Thyroid gland (tissue), 4 donors: ENCODE data around the gene PTPRU.

Experiments
- POLR2A ChIP-seq, 2 donors: fragments of 450-650 bp; IDR thresholded peaks; one replicate each; pipeline ENCODE4 v1.6.1; 2017; ENCODE audit warnings: antibody characterized with exemption in 2 of 2, mild to moderate bottlenecking in 2 of 2, moderate library complexity in 1 of 2
- TF ChIP-seq, protein P1 (sequence below), 6 experiments: fragments of 200-600 bp in 3 of 6; fragments of 450-650 bp in 3 of 6; sonication (generic) in 3 of 6; IDR thresholded peaks; one replicate each; pipeline ENCODE4 v1.5.1; 2016 to 2019; ENCODE audit warnings: antibody characterized with exemption in 6 of 6, mild to moderate bottlenecking in 2 of 6, inconsistent platforms in 1 of 6, moderate library complexity in 1 of 6

DNA sequence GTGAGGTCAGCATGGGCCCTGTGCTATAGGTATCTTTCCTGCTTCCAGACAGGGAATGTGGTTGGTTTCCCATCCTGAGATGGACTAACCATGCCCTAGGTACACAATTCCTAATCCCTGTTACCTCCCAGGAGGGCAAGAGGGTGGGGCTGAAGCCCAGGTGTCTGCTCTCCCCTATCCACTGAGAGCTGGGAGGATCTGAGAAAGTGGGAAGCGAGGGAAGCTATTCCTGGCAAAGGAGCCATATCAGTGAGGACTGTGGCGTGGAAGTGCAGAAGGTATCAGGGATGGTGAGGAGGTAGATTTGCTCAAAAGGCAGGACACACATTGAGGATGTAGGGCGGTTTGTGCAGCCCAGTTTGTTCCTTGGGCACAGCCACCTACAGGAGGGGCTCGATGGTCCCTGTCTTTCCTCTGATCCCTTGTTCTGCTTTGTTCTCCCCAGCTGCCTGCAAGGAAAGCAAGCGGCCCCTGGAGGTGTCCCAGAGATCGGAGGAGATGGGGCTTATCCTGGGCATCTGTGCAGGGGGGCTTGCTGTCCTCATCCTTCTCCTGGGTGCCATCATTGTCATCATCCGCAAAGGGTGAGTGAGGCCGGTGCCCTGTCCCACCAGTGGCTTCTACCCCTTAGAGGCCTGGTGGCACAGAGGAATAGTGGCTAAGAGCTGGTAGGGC lies 48.1 kb downstream of the PTPRU start:
- TF ChIP-seq, protein P1, sequence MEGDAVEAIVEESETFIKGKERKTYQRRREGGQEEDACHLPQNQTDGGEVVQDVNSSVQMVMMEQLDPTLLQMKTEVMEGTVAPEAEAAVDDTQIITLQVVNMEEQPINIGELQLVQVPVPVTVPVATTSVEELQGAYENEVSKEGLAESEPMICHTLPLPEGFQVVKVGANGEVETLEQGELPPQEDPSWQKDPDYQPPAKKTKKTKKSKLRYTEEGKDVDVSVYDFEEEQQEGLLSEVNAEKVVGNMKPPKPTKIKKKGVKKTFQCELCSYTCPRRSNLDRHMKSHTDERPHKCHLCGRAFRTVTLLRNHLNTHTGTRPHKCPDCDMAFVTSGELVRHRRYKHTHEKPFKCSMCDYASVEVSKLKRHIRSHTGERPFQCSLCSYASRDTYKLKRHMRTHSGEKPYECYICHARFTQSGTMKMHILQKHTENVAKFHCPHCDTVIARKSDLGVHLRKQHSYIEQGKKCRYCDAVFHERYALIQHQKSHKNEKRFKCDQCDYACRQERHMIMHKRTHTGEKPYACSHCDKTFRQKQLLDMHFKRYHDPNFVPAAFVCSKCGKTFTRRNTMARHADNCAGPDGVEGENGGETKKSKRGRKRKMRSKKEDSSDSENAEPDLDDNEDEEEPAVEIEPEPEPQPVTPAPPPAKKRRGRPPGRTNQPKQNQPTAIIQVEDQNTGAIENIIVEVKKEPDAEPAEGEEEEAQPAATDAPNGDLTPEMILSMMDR (IDR thresholded peaks at IDR 0.05) = no peak
- no peak for TF ChIP-seq POLR2A (IDR thresholded peaks at IDR 0.05)
